PC-3 (cell line): ENCODE measurements around the gene MRPL20. TPM values are rescaled to one million over a fixed set of nuclear protein-coding genes. Genes with fewer than 3 reads are reported as not detected.
"Not testable (repeated sequence)": the region's sequence is repeated elsewhere in the genome, so short reads cannot be mapped to it uniquely, and the experiment has no call there.

ENCODE experiments used
- ATAC-seq: fragments of 200-7000 bp; cut with Tn5 transposase; 2 replicates; pipeline ENCODE4 v1.9.1; 2020; ENCODE audit warnings: mild to moderate bottlenecking, moderate library complexity
- BruUV-seq: library from RNA; stranded (reverse); fragments of 400-500 nt; replicated peaks from 2 replicates; lab custom pipeline; 2021; lab: Mats Ljungman, UMichigan
- CTCF ChIA-PET: fragments of 300-600 bp; sonication (Branson Sonifier 250); formaldehyde crosslinking; loops from one replicate; lab custom pipeline; 2022; ENCODE audit warnings: antibody characterized with exemption; lab: Charles Lee
- POLR2A ChIA-PET: fragments of 300-600 bp; sonication (Branson Sonifier 250); formaldehyde crosslinking; loops from one replicate; lab custom pipeline; 2022; ENCODE audit warnings: antibody characterized with exemption; ENCODE audit not compliant: unreplicated experiment; lab: Charles Lee
- DNase-seq: peaks from one replicate; pipeline ENCODE4 v3.0.0-alpha.2; 2015
- H2AFZ ChIP-seq: fragments of 300-600 bp; sonication (generic); 2 replicates; pipeline ENCODE4 v1.6.0; 2016; ENCODE audit warnings: antibody characterized with exemption, low read length
- H3F3A ChIP-seq: fragments of 300-600 bp; sonication (generic); one replicate; pipeline ENCODE4 v1.6.0; 2017; ENCODE audit warnings: antibody characterized with exemption, low read length, control low read depth, mild to moderate bottlenecking; ENCODE audit not compliant: unreplicated experiment
- H3K27ac ChIP-seq: fragments of 300-600 bp; sonication (generic); 2 replicates; pipeline ENCODE4 v1.5.1; 2016; ENCODE audit warnings: mild to moderate bottlenecking, low read length
- H3K27me3 ChIP-seq: fragments of 300-600 bp; sonication (generic); 2 replicates; pipeline ENCODE4 v1.6.1; 2016; ENCODE audit warnings: low read length, mixed read lengths
- H3K36me3 ChIP-seq: fragments of 300-600 bp; sonication (generic); 2 replicates; pipeline ENCODE4 v1.6.1; 2016; ENCODE audit warnings: low read depth, mixed run types, low read length, mixed read lengths
- H3K4me1 ChIP-seq: fragments of 300-600 bp; sonication (generic); 2 replicates; pipeline ENCODE4 v1.5.1; 2016; ENCODE audit warnings: low read length; ENCODE audit not compliant: insufficient read depth
- H3K4me2 ChIP-seq: fragments of 300-600 bp; sonication (generic); 2 replicates; pipeline ENCODE4 v1.6.0; 2016; ENCODE audit warnings: low read length
- H3K4me3 ChIP-seq: fragments of 300-600 bp; sonication (generic); 2 replicates; pipeline ENCODE4 v1.5.1; 2016; ENCODE audit warnings: mild to moderate bottlenecking, low read length, mixed read lengths
- H3K79me2 ChIP-seq: fragments of 300-600 bp; sonication (generic); 2 replicates; pipeline ENCODE4 v1.6.1; 2017; ENCODE audit warnings: low read length, mixed read lengths
- H3K9ac ChIP-seq: fragments of 300-600 bp; sonication (generic); 2 replicates; pipeline ENCODE4 v1.6.0; 2016; ENCODE audit warnings: mild to moderate bottlenecking, low read length
- H3K9me2 ChIP-seq: fragments of 300-600 bp; sonication (generic); replicated peaks from 2 replicates; pipeline ENCODE4 v1.6.1; 2016; ENCODE audit warnings: mixed run types, low read length, mixed read lengths
- H3K9me3 ChIP-seq: fragments of 300-600 bp; sonication (generic); 2 replicates; pipeline ENCODE4 v1.6.1; 2016; ENCODE audit warnings: low read length, mixed read lengths
- H4K20me1 ChIP-seq: fragments of 300-600 bp; sonication (generic); 2 replicates; pipeline ENCODE4 v1.6.1; 2016; ENCODE audit warnings: low read length, mixed read lengths
- EZH2 ChIP-seq: fragments of 300-600 bp; sonication (generic); IDR thresholded peaks from one replicate; pipeline ENCODE4 v1.6.1; 2017; ENCODE audit warnings: antibody characterized with exemption, mild to moderate bottlenecking, low read length; ENCODE audit not compliant: unreplicated experiment
- EZH2phosphoT487 ChIP-seq: fragments of 300-600 bp; sonication (generic); IDR thresholded peaks from 2 replicates; pipeline ENCODE4 v1.6.1; 2018; ENCODE audit warnings: mild to moderate bottlenecking, antibody characterized with exemption, low read length, borderline replicate concordance
- intact Hi-C: fragments of 100-400 bp; cut with micrococcal nuclease; formaldehyde crosslinking; loops from 2 replicates; pipeline ENCODE4 v1.9.0; 2023
- total RNA-seq: library from RNA; depleted of rRNA; stranded (reverse); fragments of >200 nt; gene quantifications from 2 replicates; pipeline ENCODE4 v1.2.3, GENCODE V29; 2014
- TF ChIP-seq, protein P1 (sequence below): fragments of 300-600 bp; sonication (generic); conservative IDR thresholded peaks from 2 replicates; pipeline ENCODE4 v1.5.1; 2017; ENCODE audit warnings: antibody characterized with exemption, low read depth, mild to moderate bottlenecking, low read length

MRPL20 gene
- total RNA-seq, 1 experiment from 2014 or later = 506 TPM

DNA sequence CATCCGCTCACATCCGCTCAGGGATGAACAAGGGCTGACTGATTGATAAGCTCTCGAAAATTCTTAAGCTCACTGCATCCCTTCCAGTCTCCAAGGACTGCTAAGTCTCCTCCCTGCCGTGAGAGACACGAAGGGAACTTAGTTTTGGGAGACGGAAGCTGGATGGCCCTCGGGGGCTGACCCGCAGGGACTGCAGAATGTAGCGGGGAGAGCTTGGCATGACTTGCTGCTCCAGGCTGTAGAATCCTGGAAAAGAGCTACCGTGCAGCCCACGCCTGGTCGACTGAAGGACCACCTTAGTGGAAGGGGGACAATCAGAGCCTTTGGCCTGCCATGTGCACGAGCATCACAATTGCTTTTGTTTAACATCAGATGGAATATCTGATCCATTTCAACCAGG is 8.7 kb upstream of the MRPL20 start:
- Histone ChIP-seq H3K4me3 (no peak overlapping the region), H3K27me3 (no peaks in the 10 kb centered on the region), H3F3A (no peaks in the 10 kb centered on the region), H4K20me1 (no peaks in the 10 kb centered on the region), H2AFZ (no peak overlapping the region), H3K9ac (no peak overlapping the region), H3K9me3 (no peaks in the 10 kb centered on the region), H3K79me2 (no peaks in the 10 kb centered on the region), H3K36me3 (no peaks in the 10 kb centered on the region), H3K4me1 (no peaks in the 10 kb centered on the region), H3K9me2 (no peaks in the 10 kb centered on the region), H3K4me2 (no peak overlapping the region), H3K27ac (no peak overlapping the region)
- CTCF ChIA-PET = interaction anchor here (0.8 kb wide), 1 partner anchor 24 kb away, joined by 4 read pairs; no protein-coding TSS in a partner anchor
- no peak for DNase-seq
- intact Hi-C loops = no loop called here
- POLR2A ChIA-PET = no interaction called here
- TF ChIP-seq, protein P1, sequence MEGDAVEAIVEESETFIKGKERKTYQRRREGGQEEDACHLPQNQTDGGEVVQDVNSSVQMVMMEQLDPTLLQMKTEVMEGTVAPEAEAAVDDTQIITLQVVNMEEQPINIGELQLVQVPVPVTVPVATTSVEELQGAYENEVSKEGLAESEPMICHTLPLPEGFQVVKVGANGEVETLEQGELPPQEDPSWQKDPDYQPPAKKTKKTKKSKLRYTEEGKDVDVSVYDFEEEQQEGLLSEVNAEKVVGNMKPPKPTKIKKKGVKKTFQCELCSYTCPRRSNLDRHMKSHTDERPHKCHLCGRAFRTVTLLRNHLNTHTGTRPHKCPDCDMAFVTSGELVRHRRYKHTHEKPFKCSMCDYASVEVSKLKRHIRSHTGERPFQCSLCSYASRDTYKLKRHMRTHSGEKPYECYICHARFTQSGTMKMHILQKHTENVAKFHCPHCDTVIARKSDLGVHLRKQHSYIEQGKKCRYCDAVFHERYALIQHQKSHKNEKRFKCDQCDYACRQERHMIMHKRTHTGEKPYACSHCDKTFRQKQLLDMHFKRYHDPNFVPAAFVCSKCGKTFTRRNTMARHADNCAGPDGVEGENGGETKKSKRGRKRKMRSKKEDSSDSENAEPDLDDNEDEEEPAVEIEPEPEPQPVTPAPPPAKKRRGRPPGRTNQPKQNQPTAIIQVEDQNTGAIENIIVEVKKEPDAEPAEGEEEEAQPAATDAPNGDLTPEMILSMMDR = no peak
- TF ChIP-seq EZH2phosphoT487 (no peak), EZH2 (no peak)
- ATAC-seq = no peak
- no TSS peak for BruUV-seq

DNA sequence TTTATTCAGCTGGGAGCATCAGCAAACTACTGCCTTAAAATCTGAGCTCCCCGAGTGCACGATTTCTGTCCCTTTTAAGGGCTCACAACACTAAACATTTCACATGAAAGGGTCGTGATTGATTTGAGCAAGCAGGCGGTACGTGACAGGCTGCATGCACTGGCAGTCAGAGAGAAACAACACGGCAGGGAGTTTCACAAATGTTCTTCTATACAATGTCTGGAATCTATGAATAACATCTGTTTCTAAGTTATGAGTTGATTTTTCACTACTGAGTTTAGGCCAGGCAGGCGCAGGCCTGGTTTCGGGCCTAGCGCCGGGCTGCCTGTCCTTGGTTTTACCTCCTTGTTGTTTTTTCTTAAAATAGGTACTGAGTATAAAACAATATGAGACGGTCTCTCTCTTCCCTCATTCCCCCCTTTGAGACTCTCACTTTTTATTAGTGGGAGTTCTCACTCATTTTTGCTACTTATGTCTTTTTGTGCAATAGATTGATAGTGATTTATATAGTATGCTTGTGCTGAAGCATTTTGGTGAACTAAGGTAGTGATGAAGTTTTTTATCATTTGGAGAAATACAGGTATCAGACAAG is 5.3 kb upstream of the MRPL20 start:
- H4K20me1 ChIP-seq, H3K9me2 ChIP-seq, H2AFZ ChIP-seq, H3K36me3 ChIP-seq, H3K27ac ChIP-seq, H3K9me3 ChIP-seq, H3K27me3 ChIP-seq, H3F3A ChIP-seq, ATAC-seq, H3K9ac ChIP-seq, H3K4me3 ChIP-seq, intact Hi-C loops, H3K4me1 ChIP-seq, CTCF ChIA-PET, DNase-seq, BruUV-seq, H3K4me2 ChIP-seq: not testable (repeated sequence)
- POLR2A ChIA-PET = interaction anchor here (0.6 kb wide), 1 partner anchor 523 kb away, joined by 9 read pairs; no protein-coding TSS in a partner anchor
- peaks cover 22% of the 10 kb centered on the region for H3K79me2 ChIP-seq

DNA sequence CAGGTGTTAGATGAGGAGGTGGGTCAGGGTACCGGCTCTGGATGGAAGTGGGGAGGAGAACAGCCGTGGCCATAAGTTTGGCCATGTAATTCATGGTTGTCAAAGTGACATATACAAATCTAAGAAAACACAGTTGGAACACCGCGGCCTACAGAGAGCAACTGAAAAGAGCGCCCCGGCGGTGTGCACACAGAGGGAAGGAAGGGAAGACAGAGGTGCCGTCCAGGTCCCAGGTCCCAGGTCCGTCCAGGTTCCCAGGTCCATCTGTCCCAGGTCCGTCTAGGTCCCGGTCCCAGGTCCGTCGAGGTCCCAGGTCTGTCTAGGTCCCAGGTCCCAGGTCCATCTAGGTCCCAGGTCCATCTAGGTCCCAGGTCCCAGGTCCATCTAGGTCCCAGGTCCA is 4.5 kb upstream of the MRPL20 start:
- BruUV-seq = no TSS peak
- Histone ChIP-seq H3K4me2 (no peak overlapping the region), H3F3A (no peaks in the 10 kb centered on the region), H3K27me3 (no peaks in the 10 kb centered on the region), H3K4me1 (peaks cover 7% of the 10 kb centered on the region), H3K36me3 (peaks cover 3% of the 10 kb centered on the region), H4K20me1 (0 out of 2 replicates have a peak, but pooled peaks cover 4% of the 10 kb centered on the region), H3K79me2 (peaks cover 30% of the 10 kb centered on the region), H3K9me2 (no peaks in the 10 kb centered on the region), H3K9me3 (no peaks in the 10 kb centered on the region), H3K9ac (no peak overlapping the region), H3K4me3 (no peak overlapping the region), H3K27ac (no peak overlapping the region), H2AFZ (no peak overlapping the region)
- intact Hi-C loops = no loop called here
- ChIA-PET POLR2A (no interaction called here), CTCF (no interaction called here)
- DNase-seq = no peak
- ATAC-seq = no peak
- no peak for TF ChIP-seq EZH2phosphoT487
- TF ChIP-seq, protein P1 = no peak
- no peak for TF ChIP-seq EZH2

DNA sequence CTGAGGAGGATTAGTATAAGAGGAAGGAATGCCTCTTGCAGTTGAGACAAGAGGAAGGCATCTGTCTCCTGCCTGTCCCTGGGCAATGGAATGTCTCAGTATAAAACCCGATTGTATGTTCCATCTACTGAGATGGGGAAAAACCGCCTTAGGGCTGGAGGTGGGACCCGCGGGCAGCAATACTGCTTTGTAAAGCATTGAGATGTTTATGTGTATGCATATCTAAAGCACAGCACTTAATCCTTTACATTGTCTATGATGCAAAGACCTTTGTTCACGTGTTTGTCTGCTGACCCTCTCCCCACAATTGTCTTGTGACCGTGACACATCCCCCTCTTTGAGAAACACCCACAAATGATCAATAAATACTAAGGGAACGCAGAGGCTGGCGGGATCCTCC is 3.1 kb upstream of the MRPL20 start:
- BruUV-seq, POLR2A ChIA-PET, H4K20me1 ChIP-seq, H3K9me2 ChIP-seq, H3K9ac ChIP-seq, H3K27ac ChIP-seq, H3K4me3 ChIP-seq, H3K4me2 ChIP-seq, H3F3A ChIP-seq, H3K27me3 ChIP-seq, DNase-seq, intact Hi-C loops, H2AFZ ChIP-seq, CTCF ChIA-PET, H3K9me3 ChIP-seq, ATAC-seq: not testable (repeated sequence)
- peaks cover 18% of the 10 kb centered on the region for H3K4me1 ChIP-seq
- H3K36me3 ChIP-seq = peaks cover 11% of the 10 kb centered on the region
- peaks cover 44% of the 10 kb centered on the region for H3K79me2 ChIP-seq
